ENCODE measurements around the gene GLB1L3.

GLB1L3 gene

GRCh38 chr11:134333946-134334345 lies 57.8 kb downstream of the GLB1L3 start:
- Histone ChIP-seq H3K9me3 (ENCODE audit: control insufficient read depth in 2 of 2, low read length in 2 of 2) (no peaks in the 10 kb centered on the region), H3K4me1 (ENCODE audit: control insufficient read depth, insufficient read depth, low read length) (peaks cover 13% of the 10 kb centered on the region)

GRCh38 chr11:134334796-134335571 lies 58.8 kb downstream of the GLB1L3 start:
- Histone ChIP-seq H3K9ac (ENCODE audit: low read length in 2 of 2) (no peak overlapping the region), H3K27ac (ENCODE audit: low read length) (no peak overlapping the region), H3K27me3 (ENCODE audit: control insufficient read depth in 1 of 2, insufficient read depth in 2 of 2, low read length in 2 of 2) (no peaks in the 10 kb centered on the region), H3K9me3 (ENCODE audit: control insufficient read depth in 2 of 2, low read length in 2 of 2) (no peaks in the 10 kb centered on the region), H3K4me3 (ENCODE audit: low read length in 2 of 2) (no peak overlapping the region), H3K36me3 (ENCODE audit: control insufficient read depth in 2 of 2, insufficient read depth in 2 of 2, low read length in 2 of 2) (no peaks in the 10 kb centered on the region), H3K4me1 (ENCODE audit: control insufficient read depth, insufficient read depth, low read length) (peaks cover 13% of the 10 kb centered on the region)

More at GRCh38 chr11:134333946-134334345, 57.8 kb downstream of the GLB1L3 start:
- Histone ChIP-seq H3K27ac (ENCODE audit: low read length) (no peak overlapping the region), H3K36me3 (ENCODE audit: control insufficient read depth in 2 of 2, insufficient read depth in 2 of 2, low read length in 2 of 2) (no peaks in the 10 kb centered on the region), H3K9ac (ENCODE audit: low read length in 2 of 2) (no peak overlapping the region), H3K27me3 (ENCODE audit: control insufficient read depth in 1 of 2, insufficient read depth in 2 of 2, low read length in 2 of 2) (no peaks in the 10 kb centered on the region), H3K4me3 (ENCODE audit: low read length in 2 of 2) (no peak overlapping the region)

GRCh38 chr11:134337051-134337450 lies 60.9 kb downstream of the GLB1L3 start:
- H3K36me3 ChIP-seq (ENCODE audit: control insufficient read depth in 2 of 2, insufficient read depth in 2 of 2, low read length in 2 of 2): no peaks in the 10 kb centered on the region
- no peaks in the 10 kb centered on the region for H3K9me3 ChIP-seq (ENCODE audit: control insufficient read depth in 2 of 2, low read length in 2 of 2)
- no peak overlapping the region for H3K4me3 ChIP-seq (ENCODE audit: low read length in 2 of 2)
- H3K27ac ChIP-seq (ENCODE audit: low read length): no peak overlapping the region
- H3K4me1 ChIP-seq (ENCODE audit: control insufficient read depth, insufficient read depth, low read length): peaks cover 8% of the 10 kb centered on the region
- no peak overlapping the region for H3K9ac ChIP-seq (ENCODE audit: low read length in 2 of 2)
- H3K27me3 ChIP-seq (ENCODE audit: control insufficient read depth in 1 of 2, insufficient read depth in 2 of 2, low read length in 2 of 2): no peaks in the 10 kb centered on the region

GRCh38 chr11:134338068-134338467 lies 61.9 kb downstream of the GLB1L3 start:
- Histone ChIP-seq H3K9me3 (ENCODE audit: control insufficient read depth in 2 of 2, low read length in 2 of 2) (no peaks in the 10 kb centered on the region), H3K36me3 (ENCODE audit: control insufficient read depth in 2 of 2, insufficient read depth in 2 of 2, low read length in 2 of 2) (no peaks in the 10 kb centered on the region), H3K4me3 (ENCODE audit: low read length in 2 of 2) (no peak overlapping the region), H3K27me3 (ENCODE audit: control insufficient read depth in 1 of 2, insufficient read depth in 2 of 2, low read length in 2 of 2) (no peaks in the 10 kb centered on the region), H3K9ac (ENCODE audit: low read length in 2 of 2) (no peak overlapping the region), H3K4me1 (ENCODE audit: control insufficient read depth, insufficient read depth, low read length) (no peaks in the 10 kb centered on the region), H3K27ac (ENCODE audit: low read length) (no peak overlapping the region)

- Histone ChIP-seq H3K9ac (ENCODE audit: low read length in 2 of 2) (no peak overlapping the region), H3K9me3 (ENCODE audit: control insufficient read depth in 2 of 2, low read length in 2 of 2) (no peaks in the 10 kb centered on the region), H3K27ac (ENCODE audit: low read length) (no peak overlapping the region), H3K4me3 (ENCODE audit: low read length in 2 of 2) (no peak overlapping the region), H3K27me3 (ENCODE audit: control insufficient read depth in 1 of 2, insufficient read depth in 2 of 2, low read length in 2 of 2) (no peaks in the 10 kb centered on the region), H3K36me3 (ENCODE audit: control insufficient read depth in 2 of 2, insufficient read depth in 2 of 2, low read length in 2 of 2) (no peaks in the 10 kb centered on the region), H3K4me1 (ENCODE audit: control insufficient read depth, insufficient read depth, low read length) (no peaks in the 10 kb centered on the region)
Observed at GRCh38 chr11:134338654-134339053, 62.5 kb downstream of the GLB1L3 start.

- H3K9ac ChIP-seq (ENCODE audit: low read length in 2 of 2): no peak overlapping the region
- H3K27ac ChIP-seq (ENCODE audit: low read length): no peak overlapping the region
- no peaks in the 10 kb centered on the region for H3K36me3 ChIP-seq (ENCODE audit: control insufficient read depth in 2 of 2, insufficient read depth in 2 of 2, low read length in 2 of 2)
- H3K4me1 ChIP-seq (ENCODE audit: control insufficient read depth, insufficient read depth, low read length): no peaks in the 10 kb centered on the region
- H3K27me3 ChIP-seq (ENCODE audit: control insufficient read depth in 1 of 2, insufficient read depth in 2 of 2, low read length in 2 of 2): no peaks in the 10 kb centered on the region
- H3K4me3 ChIP-seq (ENCODE audit: low read length in 2 of 2): no peak overlapping the region
- no peaks in the 10 kb centered on the region for H3K9me3 ChIP-seq (ENCODE audit: control insufficient read depth in 2 of 2, low read length in 2 of 2)
Observed at GRCh38 chr11:134339756-134340155, 63.6 kb downstream of the GLB1L3 start.

- Histone ChIP-seq H3K4me1 (ENCODE audit: control insufficient read depth, insufficient read depth, low read length) (no peaks in the 10 kb centered on the region), H3K27me3 (ENCODE audit: control insufficient read depth in 1 of 2, insufficient read depth in 2 of 2, low read length in 2 of 2) (no peaks in the 10 kb centered on the region), H3K36me3 (ENCODE audit: control insufficient read depth in 2 of 2, insufficient read depth in 2 of 2, low read length in 2 of 2) (no peaks in the 10 kb centered on the region), H3K9me3 (ENCODE audit: control insufficient read depth in 2 of 2, low read length in 2 of 2) (no peaks in the 10 kb centered on the region), H3K4me3 (ENCODE audit: low read length in 2 of 2) (no peak overlapping the region), H3K27ac (ENCODE audit: low read length) (no peak overlapping the region), H3K9ac (ENCODE audit: low read length in 2 of 2) (no peak overlapping the region)
Observed at GRCh38 chr11:134340354-134340964, 64.3 kb downstream of the GLB1L3 start.

- no peak overlapping the region for H3K4me3 ChIP-seq (ENCODE audit: low read length in 2 of 2)
- H3K4me1 ChIP-seq (ENCODE audit: control insufficient read depth, insufficient read depth, low read length): no peaks in the 10 kb centered on the region
- H3K9ac ChIP-seq (ENCODE audit: low read length in 2 of 2): no peak overlapping the region
- H3K27me3 ChIP-seq (ENCODE audit: control insufficient read depth in 1 of 2, insufficient read depth in 2 of 2, low read length in 2 of 2): no peaks in the 10 kb centered on the region
- no peaks in the 10 kb centered on the region for H3K36me3 ChIP-seq (ENCODE audit: control insufficient read depth in 2 of 2, insufficient read depth in 2 of 2, low read length in 2 of 2)
- no peaks in the 10 kb centered on the region for H3K9me3 ChIP-seq (ENCODE audit: control insufficient read depth in 2 of 2, low read length in 2 of 2)
- no peak overlapping the region for H3K27ac ChIP-seq (ENCODE audit: low read length)
Observed at GRCh38 chr11:134341805-134342571, 65.8 kb downstream of the GLB1L3 start.

GRCh38 chr11:134342572-134343340 lies 66.6 kb downstream of the GLB1L3 start:
- H3K4me3 ChIP-seq (ENCODE audit: low read length in 2 of 2): no peak overlapping the region
- no peaks in the 10 kb centered on the region for H3K4me1 ChIP-seq (ENCODE audit: control insufficient read depth, insufficient read depth, low read length)
- H3K9me3 ChIP-seq (ENCODE audit: control insufficient read depth in 2 of 2, low read length in 2 of 2): no peaks in the 10 kb centered on the region
- H3K36me3 ChIP-seq (ENCODE audit: control insufficient read depth in 2 of 2, insufficient read depth in 2 of 2, low read length in 2 of 2): no peaks in the 10 kb centered on the region
- H3K9ac ChIP-seq (ENCODE audit: low read length in 2 of 2): no peak overlapping the region
- H3K27ac ChIP-seq (ENCODE audit: low read length): no peak overlapping the region
- no peaks in the 10 kb centered on the region for H3K27me3 ChIP-seq (ENCODE audit: control insufficient read depth in 1 of 2, insufficient read depth in 2 of 2, low read length in 2 of 2)

- H3K9ac ChIP-seq (ENCODE audit: low read length in 2 of 2): no peak overlapping the region
- no peaks in the 10 kb centered on the region for H3K4me1 ChIP-seq (ENCODE audit: control insufficient read depth, insufficient read depth, low read length)
- H3K27ac ChIP-seq (ENCODE audit: low read length): no peak overlapping the region
- no peak overlapping the region for H3K4me3 ChIP-seq (ENCODE audit: low read length in 2 of 2)
- no peaks in the 10 kb centered on the region for H3K9me3 ChIP-seq (ENCODE audit: control insufficient read depth in 2 of 2, low read length in 2 of 2)
- no peaks in the 10 kb centered on the region for H3K27me3 ChIP-seq (ENCODE audit: control insufficient read depth in 1 of 2, insufficient read depth in 2 of 2, low read length in 2 of 2)
- H3K36me3 ChIP-seq (ENCODE audit: control insufficient read depth in 2 of 2, insufficient read depth in 2 of 2, low read length in 2 of 2): no peaks in the 10 kb centered on the region
Observed at GRCh38 chr11:134343646-134344045, 67.5 kb downstream of the GLB1L3 start.
